A673 (cell line): Measurements from ENCODE around the gene MELTF. TPM values are rescaled to one million over a fixed set of nuclear protein-coding genes. Genes with fewer than 3 reads are reported as not detected.

ENCODE experiments used
- BruUV-seq: library from RNA; stranded (reverse); fragments of 400-500 nt; replicated peaks from 2 replicates; lab custom pipeline; 2021; lab: Mats Ljungman, UMichigan
- CTCF ChIA-PET: fragments of 300-600 bp; sonication (Branson Sonifier 250); formaldehyde crosslinking; loops from one replicate; lab custom pipeline; 2022; ENCODE audit warnings: antibody characterized with exemption; lab: Charles Lee
- POLR2A ChIA-PET: fragments of 300-600 bp; sonication (Branson Sonifier 250); formaldehyde crosslinking; loops from one replicate; lab custom pipeline; 2022; ENCODE audit warnings: antibody characterized with exemption; ENCODE audit not compliant: low non-redundant PET; lab: Charles Lee
- DNase-seq: peaks from one replicate; pipeline ENCODE4 v3.0.0-alpha.2; 2015; ENCODE audit warnings: low spot score
- H3K27ac ChIP-seq: fragments of 200-600 bp; sonication (generic); 2 replicates; pipeline ENCODE4 v1.5.1; 2016; ENCODE audit warnings: mixed run types, low read depth, mild to moderate bottlenecking, mixed read lengths, antibody characterized with exemption, low read length; ENCODE audit not compliant: poor library complexity, severe bottlenecking
- H3K27me3 ChIP-seq: fragments of 200-600 bp; sonication (generic); replicated peaks from 2 replicates; pipeline ENCODE4 v1.6.1; 2017; ENCODE audit warnings: mixed run types, low read depth, mild to moderate bottlenecking, mixed read lengths, antibody characterized with exemption, low read length; ENCODE audit not compliant: insufficient read depth, poor library complexity
- H3K36me3 ChIP-seq: fragments of 200-600 bp; sonication (generic); 2 replicates; pipeline ENCODE4 v1.6.1; 2016; ENCODE audit warnings: mixed run types, mild to moderate bottlenecking, mixed read lengths, antibody characterized with exemption, low read length; ENCODE audit not compliant: insufficient read depth, poor library complexity, severe bottlenecking
- H3K4me1 ChIP-seq: fragments of 200-600 bp; sonication (generic); 2 replicates; pipeline ENCODE4 v1.6.1; 2017; ENCODE audit warnings: mixed run types, mild to moderate bottlenecking, mixed read lengths, antibody characterized with exemption, low read length; ENCODE audit not compliant: insufficient read depth, poor library complexity, severe bottlenecking
- H3K4me3 ChIP-seq: fragments of 200-600 bp; sonication (generic); 2 replicates; pipeline ENCODE4 v1.5.1; 2016; ENCODE audit warnings: low read depth, mixed run types, mild to moderate bottlenecking, mixed read lengths, low read length; ENCODE audit not compliant: poor library complexity, severe bottlenecking
- H3K9me3 ChIP-seq: fragments of 200-600 bp; sonication (generic); 2 replicates; pipeline ENCODE4 v1.6.1; 2016; ENCODE audit warnings: mixed run types, low read depth, mild to moderate bottlenecking, mixed read lengths, antibody characterized with exemption, low read length; ENCODE audit not compliant: poor library complexity, severe bottlenecking
- CTCF ChIP-seq: fragments of 300-800, 200-600 bp; sonication (generic); conservative IDR thresholded peaks from 2 replicates; pipeline ENCODE4 v1.5.1; 2017; ENCODE audit warnings: low read depth, mild to moderate bottlenecking, antibody characterized with exemption, low read length, moderate library complexity, mixed read lengths
- EZH2 ChIP-seq: fragments of 200-600 bp; sonication (generic); IDR thresholded peaks from 2 replicates; pipeline ENCODE4 v1.6.1; 2017; ENCODE audit warnings: borderline replicate concordance, low read depth, mild to moderate bottlenecking, mixed read lengths, antibody characterized with exemption, low read length; ENCODE audit not compliant: poor library complexity, severe bottlenecking
- intact Hi-C: fragments of 100-400 bp; cut with micrococcal nuclease; formaldehyde crosslinking; loops from one replicate; pipeline ENCODE4 v1.10.0; 2022; ENCODE audit not compliant: unreplicated experiment
- total RNA-seq: library from RNA; stranded (reverse); gene quantifications from 2 replicates; pipeline ENCODE4 v1.2.3, GENCODE V29; 2021

The MELTF gene
- total RNA-seq, 1 experiment from 2014 or later, result 2.6 TPM

GRCh38 chr3:197006860-197007259 is 22.8 kb downstream of the MELTF start:
- no peak overlapping the region for H3K4me3 ChIP-seq
- CTCF ChIA-PET, result no interaction called here
- TF ChIP-seq EZH2 (no peak), CTCF (no peak)
- DNase-seq, result no peak
- intact Hi-C loops, result loop anchor here (10.0 kb wide), 1 partner anchor 508 kb away; no protein-coding TSS in a partner anchor
- BruUV-seq, result no TSS peak
- H3K4me1 ChIP-seq, result peaks cover 19% of the 10 kb centered on the region
- no peaks in the 10 kb centered on the region for H3K9me3 ChIP-seq
- no peaks in the 10 kb centered on the region for H3K36me3 ChIP-seq
- POLR2A ChIA-PET, result no interaction called here
- H3K27me3 ChIP-seq, result no peaks in the 10 kb centered on the region
- no peak overlapping the region for H3K27ac ChIP-seq

DNA sequence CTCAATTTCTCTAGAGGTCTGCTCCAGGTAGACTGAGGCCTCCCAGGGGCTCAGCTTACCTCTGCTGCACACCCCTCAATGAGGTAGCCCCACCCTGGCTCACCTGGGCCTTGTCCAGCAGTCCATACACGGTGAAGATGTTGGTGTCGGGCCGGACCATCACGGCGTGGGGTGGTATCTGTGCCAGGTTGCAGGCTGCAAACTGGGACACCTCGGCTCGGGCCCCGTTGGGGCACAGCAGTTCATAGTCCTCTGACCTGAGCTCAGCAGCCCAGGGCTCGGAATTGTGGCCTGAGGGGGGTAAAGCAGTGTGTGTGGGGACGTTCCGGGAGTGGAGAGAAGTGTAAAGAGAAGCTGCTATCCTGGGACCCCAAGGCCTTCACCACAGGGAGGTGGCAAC is 23.2 kb downstream of the MELTF start:
- Histone ChIP-seq H3K27me3 (no peaks in the 10 kb centered on the region), H3K36me3 (no peaks in the 10 kb centered on the region), H3K4me3 (no peak overlapping the region), H3K9me3 (no peaks in the 10 kb centered on the region), H3K4me1 (peaks cover 22% of the 10 kb centered on the region), H3K27ac (no peak overlapping the region)
- ChIA-PET CTCF (no interaction called here), POLR2A (no interaction called here)
- TF ChIP-seq CTCF, result no peak
- no peak for TF ChIP-seq EZH2
- no TSS peak for BruUV-seq
- intact Hi-C loops, result loop anchor here (10.0 kb wide), 1 partner anchor 508 kb away; no protein-coding TSS in a partner anchor
- no peak for DNase-seq

DNA sequence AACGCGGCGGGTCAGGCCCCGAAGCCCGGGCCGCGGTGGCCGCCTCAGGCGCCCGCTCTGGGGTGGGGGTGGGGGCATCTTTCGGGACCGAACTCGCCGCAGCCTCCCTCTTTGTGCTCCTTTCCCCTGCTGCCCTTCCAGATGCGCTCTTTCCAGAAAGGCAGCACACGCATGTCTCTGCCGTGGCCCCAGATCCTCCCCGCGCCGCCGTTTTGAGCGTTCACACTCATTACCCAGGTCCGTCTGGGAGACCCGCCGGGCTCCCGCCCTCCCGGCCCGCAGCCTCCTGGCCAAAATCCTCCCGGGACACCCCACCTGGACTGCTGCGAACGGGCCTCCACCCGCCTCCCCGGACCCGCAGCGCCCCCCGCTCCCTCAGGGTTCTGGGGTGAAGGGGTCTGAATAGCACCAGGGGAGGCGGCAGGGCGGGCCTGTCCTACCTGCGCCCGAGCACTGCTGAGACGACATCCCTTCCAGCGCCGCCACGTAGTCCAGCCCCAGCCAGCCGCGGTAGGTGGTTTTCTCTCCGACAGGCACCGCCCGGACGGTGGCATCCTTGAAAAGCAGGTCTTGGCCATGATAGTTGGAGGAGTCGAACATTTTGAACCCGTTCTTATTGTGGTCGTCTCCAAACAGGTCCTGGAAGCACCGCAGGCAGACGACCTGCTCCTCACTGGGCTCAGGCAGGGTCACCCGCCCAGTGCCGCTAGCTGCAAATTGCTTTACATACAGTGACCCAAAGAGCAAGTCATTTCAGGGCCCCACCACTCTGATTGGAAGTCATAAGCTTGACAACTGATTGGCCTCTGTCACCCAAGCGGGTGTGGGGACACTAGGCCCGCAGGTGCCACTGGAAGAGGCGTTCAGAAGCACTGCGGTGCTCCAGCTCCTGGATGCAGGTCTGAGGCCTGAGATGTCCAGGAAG is 25.9 kb downstream of the MELTF start:
- ChIA-PET POLR2A (no interaction called here), CTCF (interaction anchor here (1.2 kb wide), 1 partner anchor 26 kb away, joined by 4 read pairs; the partner anchor contains the start of gene MELTF)
- H3K9me3 ChIP-seq, result no peaks in the 10 kb centered on the region
- intact Hi-C loops, result loop anchor here (2.0 to 10.0 kb wide), 2 partner anchors 183 to 511 kb away; no protein-coding TSS in a partner anchor
- no peaks in the 10 kb centered on the region for H3K27me3 ChIP-seq
- peak; percentile 52 for DNase-seq
- H3K36me3 ChIP-seq, result no peaks in the 10 kb centered on the region
- TF ChIP-seq CTCF, result no peak
- H3K4me3 ChIP-seq, result peak overlapping the region; percentile 60
- TSS peak; percentile 75 for BruUV-seq
- H3K27ac ChIP-seq, result peak overlapping the region; percentile 82
- H3K4me1 ChIP-seq, result peaks cover 22% of the 10 kb centered on the region
